ENCODE results near the gene PCDHA5. TPM values are rescaled to one million over a fixed set of nuclear protein-coding genes. Genes with fewer than 3 reads are reported as not detected.

Gene PCDHA5
- polyA plus RNA-seq, 1 donor from 2014 or later: not detected

DNA sequence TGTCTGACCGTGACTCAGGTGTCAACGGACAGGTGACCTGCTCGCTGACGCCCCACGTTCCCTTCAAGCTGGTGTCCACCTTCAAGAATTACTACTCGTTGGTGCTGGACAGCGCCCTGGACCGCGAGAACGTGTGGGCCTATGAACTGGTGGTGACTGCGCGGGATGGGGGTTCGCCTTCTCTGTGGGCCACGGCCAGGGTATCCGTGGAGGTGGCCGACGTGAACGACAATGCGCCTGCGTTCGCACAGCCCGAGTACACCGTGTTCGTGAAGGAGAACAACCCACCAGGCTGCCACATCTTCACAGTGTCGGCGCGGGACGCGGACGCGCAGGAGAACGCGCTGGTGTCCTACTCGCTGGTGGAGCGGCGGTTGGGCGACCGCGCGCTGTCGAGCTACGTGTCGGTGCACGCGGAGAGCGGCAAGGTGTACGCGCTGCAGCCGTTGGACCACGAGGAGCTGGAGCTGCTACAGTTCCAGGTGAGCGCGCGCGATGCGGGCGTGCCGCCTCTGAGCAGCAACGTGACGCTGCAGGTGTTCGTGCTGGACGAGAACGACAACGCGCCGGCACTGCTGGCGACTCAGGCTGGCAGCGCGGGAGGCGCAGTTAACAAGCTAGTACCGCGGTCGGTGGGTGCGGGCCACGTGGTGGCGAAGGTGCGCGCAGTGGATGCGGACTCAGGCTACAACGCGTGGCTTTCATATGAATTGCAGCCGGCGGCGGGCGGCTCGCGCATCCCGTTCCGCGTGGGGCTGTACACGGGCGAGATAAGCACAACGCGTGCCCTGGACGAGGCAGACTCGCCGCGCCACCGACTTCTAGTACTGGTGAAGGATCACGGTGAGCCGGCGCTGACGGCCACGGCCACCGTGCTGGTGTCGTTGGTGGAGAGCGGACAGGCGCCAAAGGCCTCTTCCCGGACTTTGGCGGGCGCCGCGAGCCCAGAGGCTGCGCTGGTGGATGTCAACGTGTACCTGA is 49.1 kb downstream of the PCDHA5 start:
- H3K27me3 Mint-ChIP-seq: peaks cover 8% of the 10 kb centered on the region
- no peaks in the 10 kb centered on the region for H3K36me3 Mint-ChIP-seq
- no peak overlapping the region for H3K4me3 Mint-ChIP-seq
- no peak overlapping the region for H3K27ac Mint-ChIP-seq
- H3K9me3 Mint-ChIP-seq: peaks cover 7 to 16% (median 10%) of the 10 kb centered on the region in 3 donors
- no peaks in the 10 kb centered on the region for H3K4me1 Mint-ChIP-seq

Other genes with a start within 250 kb of the PCDHA5 start
- 1.5 TPM for gene CD14, start 188.4 kb upstream of the PCDHA5 start, polyA plus RNA-seq
- 14.7 TPM for gene TMCO6, start 182.2 kb upstream of the PCDHA5 start, polyA plus RNA-seq
- gene NDUFA2, start 174.0 kb upstream of the PCDHA5 start, polyA plus RNA-seq: 154 TPM
- 165 TPM for gene IK, start 173.8 kb upstream of the PCDHA5 start, polyA plus RNA-seq
- gene WDR55, start 156.7 kb upstream of the PCDHA5 start, polyA plus RNA-seq: 13.5 TPM
- not detected for gene DND1, start 148.0 kb upstream of the PCDHA5 start, polyA plus RNA-seq
- 43.4 TPM for gene HARS1, start 130.2 kb upstream of the PCDHA5 start, polyA plus RNA-seq
- gene HARS2, start 130.2 kb upstream of the PCDHA5 start, polyA plus RNA-seq: 19.0 TPM
- gene ZMAT2, start 121.2 kb upstream of the PCDHA5 start, polyA plus RNA-seq: 62.1 TPM
- not detected for gene PCDHA1, start 35.5 kb upstream of the PCDHA5 start, polyA plus RNA-seq
- not detected for gene PCDHA2, start 26.8 kb upstream of the PCDHA5 start, polyA plus RNA-seq
- gene PCDHA3, start 20.6 kb upstream of the PCDHA5 start, polyA plus RNA-seq: not detected
- not detected for gene PCDHA4, start 14.5 kb upstream of the PCDHA5 start, polyA plus RNA-seq
- not detected for gene PCDHA6, start 6.3 kb downstream of the PCDHA5 start, polyA plus RNA-seq
- gene PCDHA7, start 12.7 kb downstream of the PCDHA5 start, polyA plus RNA-seq: not detected
- gene PCDHA8, start 19.6 kb downstream of the PCDHA5 start, polyA plus RNA-seq: not detected
- not detected for gene PCDHA9, start 26.8 kb downstream of the PCDHA5 start, polyA plus RNA-seq
- gene PCDHA10, start 34.3 kb downstream of the PCDHA5 start, polyA plus RNA-seq: not detected
- not detected for gene PCDHA11, start 47.3 kb downstream of the PCDHA5 start, polyA plus RNA-seq
- gene PCDHA12, start 53.7 kb downstream of the PCDHA5 start, polyA plus RNA-seq: not detected
- gene PCDHA13, start 60.5 kb downstream of the PCDHA5 start, polyA plus RNA-seq: not detected
- not detected for gene PCDHAC1, start 104.7 kb downstream of the PCDHA5 start, polyA plus RNA-seq
- not detected for gene PCDHAC2, start 144.9 kb downstream of the PCDHA5 start, polyA plus RNA-seq
- gene PCDHB1, start 229.8 kb downstream of the PCDHA5 start, polyA plus RNA-seq: not detected

All from IgD-negative memory B cell (primary cell).